ENCODE data around the gene SH3TC2. TPM values are rescaled to one million over a fixed set of nuclear protein-coding genes. Genes with fewer than 3 reads are reported as not detected.

Gene SH3TC2
- total and polyA plus RNA-seq, 2 of the 4 experiments (the other 2 are of a cell fraction) = 3.4 to 7.9 TPM

DNA sequence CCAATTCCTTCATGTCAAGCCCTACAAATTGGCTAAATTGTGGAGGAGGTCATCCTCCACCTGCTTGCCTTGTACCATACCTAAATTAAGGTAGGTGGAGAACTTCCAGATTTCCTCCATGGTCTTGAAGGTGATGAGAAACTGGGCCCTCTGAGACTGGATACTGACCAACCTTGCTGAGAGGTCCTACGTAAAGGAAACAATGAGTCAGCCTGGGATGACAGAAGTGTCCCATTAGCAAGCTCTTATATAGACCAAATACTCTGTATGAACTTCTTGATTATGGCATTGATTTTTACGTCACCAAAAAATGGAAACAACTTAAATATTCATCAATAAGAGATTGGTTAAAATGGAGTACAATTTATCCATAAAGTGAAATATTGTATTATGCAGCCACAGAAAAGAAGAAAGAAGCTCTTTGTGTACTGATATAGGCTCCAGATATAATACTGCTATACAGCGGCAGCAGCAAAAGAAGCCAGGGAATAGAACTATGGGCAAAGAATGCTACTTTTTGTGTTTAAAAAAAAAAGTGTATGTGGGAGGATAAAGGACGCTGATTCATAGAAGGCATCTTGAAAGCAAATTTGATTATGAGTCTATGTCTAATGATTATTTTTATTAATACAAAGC lies 18.3 kb downstream of the SH3TC2 start:
- CTCF ChIA-PET = interaction anchor here (1.2 kb wide), 1 partner anchor 70 kb away, joined by 7 read pairs; no protein-coding TSS in a partner anchor

More for the DNA sequence above, 18.3 kb downstream of the SH3TC2 start:
- no peak overlapping the region for H2AFZ ChIP-seq (replicated peaks; ENCODE audit: low read length, poor library complexity)
- ATAC-seq (ENCODE audit: low read depth) (no peak), DNase-seq (no peak)
- H3K4me3 ChIP-seq (ENCODE audit: insufficient read depth, low read depth, low read length) = no peak overlapping the region
- in situ Hi-C loops (cut with MboI; ENCODE audit: low sequenced_read_pairs) (loop anchor here (25.0 kb wide), 1 partner anchor 857 kb away; no protein-coding TSS in a partner anchor), dilution Hi-C loops (cut with HindIII; ENCODE audit: low sequenced_read_pairs, unreplicated experiment) (no loop called here), intact Hi-C loops (cut with micrococcal nuclease) (no loop called here)
- no peak overlapping the region for H3K27ac ChIP-seq (ENCODE audit: insufficient read depth, low read length)
- no peaks in the 10 kb centered on the region for H3K79me1 ChIP-seq (ENCODE audit: low read depth in 1 of 2, low read length in 2 of 2)
- H2BK20ac ChIP-seq (ENCODE audit: low read depth, low read length) = no peak overlapping the region
- TF ChIP-seq, protein P1, sequence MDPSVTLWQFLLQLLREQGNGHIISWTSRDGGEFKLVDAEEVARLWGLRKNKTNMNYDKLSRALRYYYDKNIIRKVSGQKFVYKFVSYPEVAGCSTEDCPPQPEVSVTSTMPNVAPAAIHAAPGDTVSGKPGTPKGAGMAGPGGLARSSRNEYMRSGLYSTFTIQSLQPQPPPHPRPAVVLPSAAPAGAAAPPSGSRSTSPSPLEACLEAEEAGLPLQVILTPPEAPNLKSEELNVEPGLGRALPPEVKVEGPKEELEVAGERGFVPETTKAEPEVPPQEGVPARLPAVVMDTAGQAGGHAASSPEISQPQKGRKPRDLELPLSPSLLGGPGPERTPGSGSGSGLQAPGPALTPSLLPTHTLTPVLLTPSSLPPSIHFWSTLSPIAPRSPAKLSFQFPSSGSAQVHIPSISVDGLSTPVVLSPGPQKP (IDR thresholded peaks at IDR 0.05; ENCODE audit: borderline replicate concordance, low read depth, low read length) = no peak
- TF ChIP-seq BHLHE40 (IDR thresholded peaks at IDR 0.05; ENCODE audit: low read depth, low read length) (no peak), RFX5 (IDR thresholded peaks at IDR 0.05; ENCODE audit: low read depth, low read length) (no peak), POLR2A (IDR thresholded peaks at IDR 0.05; ENCODE audit: low read depth, low read length) (no peak)
- H2BK15ac ChIP-seq (ENCODE audit: low read depth, low read length) = no peak overlapping the region
- H4K5ac ChIP-seq (ENCODE audit: low read depth, low read length) = no peak overlapping the region
- no peak overlapping the region for H4K8ac ChIP-seq (ENCODE audit: low read depth in 2 of 2, low read length in 2 of 2)
- H3K9me1 ChIP-seq (ENCODE audit: insufficient read depth, low read length) = 0 out of 2 replicates have a peak, but pooled peaks cover 5% of the 10 kb centered on the region
- POLR2A ChIA-PET (ENCODE audit: unreplicated experiment) = interaction anchor here (0.7 kb wide), 1 partner anchor 51 kb away, joined by 7 read pairs; no protein-coding TSS in a partner anchor
- H3K9me3 ChIP-seq (ENCODE audit: control insufficient read depth, insufficient read depth, low read length) = no peaks in the 10 kb centered on the region
- 100% methylated on average over 1 of the region's 4 CpGs; no CpG with 5 or more reads in 1 of the 2 experiments for WGBS, 2 experiments (ENCODE audit: extremely low coverage in 2 of 2, insufficient read length in 1 of 2)
- no peak overlapping the region for H2AK9ac ChIP-seq (replicated peaks; ENCODE audit: low read depth, low read length, poor library complexity)
- no peaks in the 10 kb centered on the region for H3K4me1 ChIP-seq (ENCODE audit: control insufficient read depth, insufficient read depth, low read length)
- no peak overlapping the region for H3K56ac ChIP-seq (ENCODE audit: extremely low read depth, insufficient read depth, low read length)
- H2BK5ac ChIP-seq (ENCODE audit: low read depth, low read length, poor library complexity, severe bottlenecking) = no peak overlapping the region
- no peak overlapping the region for H3K23ac ChIP-seq (ENCODE audit: low read depth, low read length)
- no peak overlapping the region for H3K4ac ChIP-seq (ENCODE audit: low read depth, low read length)
- H3K4me2 ChIP-seq (ENCODE audit: low read depth, low read length) = no peak overlapping the region
- no peak overlapping the region for H3K18ac ChIP-seq (ENCODE audit: low read depth, low read length)
- no peak overlapping the region for H2BK120ac ChIP-seq (ENCODE audit: low read depth, low read length)
- H2AK5ac ChIP-seq (ENCODE audit: low read depth, low read length) = no peak overlapping the region
- no peak overlapping the region for H4K91ac ChIP-seq (ENCODE audit: insufficient read depth, low read depth, low read length)
- H3K27me3 ChIP-seq (ENCODE audit: control insufficient read depth, insufficient read depth, low read length) = no peaks in the 10 kb centered on the region
- no peaks in the 10 kb centered on the region for H4K20me1 ChIP-seq (ENCODE audit: insufficient read depth, low read length)
- no TSS peak for BruUV-seq (replicated peaks)
- no peak overlapping the region for H3K14ac ChIP-seq (replicated peaks; ENCODE audit: low read depth, low read length)
- no peak overlapping the region for H3K9ac ChIP-seq (ENCODE audit: low read depth, low read length)
- H3K36me3 ChIP-seq (ENCODE audit: control insufficient read depth, insufficient read depth, low read length) = no peaks in the 10 kb centered on the region; the same call in 1 of the 2 replicates

Measured in IMR-90 (cell line).